Anterior cingulate cortex (tissue), 58 donors: Measurements from ENCODE around the gene ATG4C.

Experiments
- DNase-seq, 58 donors: peaks; one replicate each; lab custom pipeline; 2025; lab: John Stamatoyannopoulos, UW

ATG4C gene

GRCh38 chr1:62900566-62900965 lies 116.6 kb downstream of the ATG4C start:
- no peak for DNase-seq

GRCh38 chr1:62901650-62902049 lies 117.7 kb downstream of the ATG4C start:
- DNase-seq, result no peak

- DNase-seq, result no peak
These were observed 119.6 kb downstream of the ATG4C start for GRCh38 chr1:62903522-62903921.

GRCh38 chr1:62903982-62904855 lies 120.3 kb downstream of the ATG4C start:
- DNase-seq, result no peak

- DNase-seq, result no peak
These were observed 120.9 kb downstream of the ATG4C start for GRCh38 chr1:62904856-62905225.

- DNase-seq, result no peak
These were observed 121.4 kb downstream of the ATG4C start for GRCh38 chr1:62905309-62905708.

- no peak for DNase-seq
These were observed 121.9 kb downstream of the ATG4C start for GRCh38 chr1:62905872-62906271.

- DNase-seq, result no peak
These were observed 122.5 kb downstream of the ATG4C start for GRCh38 chr1:62906428-62906886.

GRCh38 chr1:62908168-62908695 lies 124.3 kb downstream of the ATG4C start:
- no peak for DNase-seq

- DNase-seq, result no peak
These were observed 128.2 kb downstream of the ATG4C start for GRCh38 chr1:62912028-62912638.
